ENCODE measurements around the gene FADD.

Gene FADD

DNA sequence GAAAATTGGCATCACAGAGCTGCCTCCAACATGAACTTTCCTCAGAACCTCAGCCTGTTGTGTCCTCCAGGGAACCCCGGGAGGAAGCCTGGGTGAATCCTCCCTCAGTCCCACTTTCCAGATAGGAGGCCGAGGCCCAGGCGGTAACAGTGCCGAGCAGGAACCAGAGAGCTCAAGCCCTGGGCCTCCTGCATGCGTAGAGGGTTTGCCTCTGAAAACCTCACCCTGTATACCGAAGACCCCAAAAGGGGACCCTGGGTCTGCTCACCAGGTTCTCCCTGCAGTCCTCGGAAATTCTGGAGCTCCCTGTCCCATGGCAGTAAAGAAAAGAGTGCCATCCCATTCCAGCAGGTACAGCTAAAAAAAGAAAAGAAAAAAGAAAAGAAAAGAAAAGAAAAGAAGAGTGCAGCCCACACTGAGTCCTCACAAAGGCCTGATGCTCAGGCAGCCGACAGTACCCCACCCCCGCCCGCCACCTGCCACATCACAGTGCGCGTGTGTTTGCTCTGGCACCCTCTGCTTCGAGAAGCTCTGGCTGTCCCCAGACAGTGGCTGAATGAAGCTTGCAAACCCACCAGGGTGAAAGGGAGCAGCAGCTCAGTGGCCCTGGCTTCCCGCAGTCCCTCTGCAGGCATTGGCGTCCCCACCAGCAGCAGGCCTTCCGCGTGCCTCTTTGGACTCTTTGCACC lies 28.4 kb upstream of the FADD start:
- Histone ChIP-seq H3K4me3 (replicated peaks; ENCODE audit: low read depth, low read length) (no peak overlapping the region), H3K36me3 (ENCODE audit: control insufficient read depth, insufficient read depth, low read length) (no peaks in the 10 kb centered on the region), H3K27me3 (replicated peaks; ENCODE audit: control insufficient read depth, insufficient read depth, low read length) (no peaks in the 10 kb centered on the region; the same call in none of the 2 replicates)
- TF ChIP-seq, protein P1, sequence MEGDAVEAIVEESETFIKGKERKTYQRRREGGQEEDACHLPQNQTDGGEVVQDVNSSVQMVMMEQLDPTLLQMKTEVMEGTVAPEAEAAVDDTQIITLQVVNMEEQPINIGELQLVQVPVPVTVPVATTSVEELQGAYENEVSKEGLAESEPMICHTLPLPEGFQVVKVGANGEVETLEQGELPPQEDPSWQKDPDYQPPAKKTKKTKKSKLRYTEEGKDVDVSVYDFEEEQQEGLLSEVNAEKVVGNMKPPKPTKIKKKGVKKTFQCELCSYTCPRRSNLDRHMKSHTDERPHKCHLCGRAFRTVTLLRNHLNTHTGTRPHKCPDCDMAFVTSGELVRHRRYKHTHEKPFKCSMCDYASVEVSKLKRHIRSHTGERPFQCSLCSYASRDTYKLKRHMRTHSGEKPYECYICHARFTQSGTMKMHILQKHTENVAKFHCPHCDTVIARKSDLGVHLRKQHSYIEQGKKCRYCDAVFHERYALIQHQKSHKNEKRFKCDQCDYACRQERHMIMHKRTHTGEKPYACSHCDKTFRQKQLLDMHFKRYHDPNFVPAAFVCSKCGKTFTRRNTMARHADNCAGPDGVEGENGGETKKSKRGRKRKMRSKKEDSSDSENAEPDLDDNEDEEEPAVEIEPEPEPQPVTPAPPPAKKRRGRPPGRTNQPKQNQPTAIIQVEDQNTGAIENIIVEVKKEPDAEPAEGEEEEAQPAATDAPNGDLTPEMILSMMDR (IDR thresholded peaks at IDR 0.05; ENCODE audit: insufficient read depth, low read length, poor library complexity, severe bottlenecking): no peak
- DNase-seq (ENCODE audit: extremely low read depth, insufficient read length): no peak

DNA sequence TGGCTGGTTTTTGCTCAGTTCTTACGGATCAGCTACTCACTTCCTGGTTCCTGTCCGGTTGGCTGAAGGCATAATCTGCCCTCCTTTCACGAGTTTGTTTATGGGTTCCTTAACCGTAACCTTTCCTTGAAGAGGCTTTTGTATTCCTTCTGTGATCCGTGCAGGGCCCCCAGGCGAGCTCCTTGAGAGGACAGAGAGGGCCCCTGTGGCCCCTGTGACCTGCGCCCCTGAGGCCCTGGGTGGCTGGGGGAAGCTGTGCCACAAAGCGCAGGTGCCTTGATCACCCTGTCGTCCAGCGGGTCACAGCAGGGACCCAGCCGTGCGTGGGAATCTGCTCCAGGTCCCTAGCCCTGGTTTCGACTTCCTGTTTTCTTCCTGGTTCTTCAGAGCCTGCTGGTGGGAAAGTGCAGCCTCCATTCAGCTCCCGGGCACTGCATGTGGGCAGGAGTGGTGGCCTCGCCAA lies 27.8 kb upstream of the FADD start:
- DNase-seq (ENCODE audit: extremely low read depth, insufficient read length): no peak
- H3K4me3 ChIP-seq (replicated peaks; ENCODE audit: low read depth, low read length): no peak overlapping the region
- TF ChIP-seq, protein P1 (IDR thresholded peaks at IDR 0.05; ENCODE audit: insufficient read depth, low read length, poor library complexity, severe bottlenecking): no peak
- no peaks in the 10 kb centered on the region; the same call in none of the 2 replicates for H3K27me3 ChIP-seq (replicated peaks; ENCODE audit: control insufficient read depth, insufficient read depth, low read length)
- H3K36me3 ChIP-seq (ENCODE audit: control insufficient read depth, insufficient read depth, low read length): no peaks in the 10 kb centered on the region

- Histone ChIP-seq H3K36me3 (ENCODE audit: control insufficient read depth, insufficient read depth, low read length) (no peaks in the 10 kb centered on the region), H3K4me3 (replicated peaks; ENCODE audit: low read depth, low read length) (no peak overlapping the region), H3K27me3 (replicated peaks; ENCODE audit: control insufficient read depth, insufficient read depth, low read length) (no peaks in the 10 kb centered on the region; the same call in none of the 2 replicates)
- TF ChIP-seq, protein P1 (IDR thresholded peaks at IDR 0.05; ENCODE audit: insufficient read depth, low read length, poor library complexity, severe bottlenecking): peak; percentile 84
- peak; percentile 44 for DNase-seq (ENCODE audit: extremely low read depth, insufficient read length)
Observed at GRCh38 chr11:70176940-70177689, 26.0 kb upstream of the FADD start.

DNA sequence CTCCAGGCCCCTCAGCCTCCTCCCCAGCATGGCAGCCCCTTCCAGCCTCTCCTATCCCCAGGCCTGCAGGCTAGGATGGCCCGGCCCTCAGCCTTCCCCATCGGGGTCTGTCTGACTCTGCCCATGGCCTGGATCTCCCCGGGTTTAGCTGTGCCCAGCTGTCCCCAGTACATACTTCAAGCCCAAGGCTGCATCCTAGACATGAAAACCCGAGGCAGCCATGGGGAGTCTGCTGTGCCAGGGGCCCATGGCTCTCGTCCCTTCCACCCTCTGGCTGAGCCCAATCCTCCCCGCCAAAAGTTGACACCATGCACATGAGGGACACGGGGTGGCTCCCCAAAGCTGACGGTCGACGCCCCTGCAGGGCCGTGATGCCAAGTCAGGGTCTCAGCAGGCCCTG lies 22.2 kb upstream of the FADD start:
- Histone ChIP-seq H3K4me3 (replicated peaks; ENCODE audit: low read depth, low read length) (no peak overlapping the region), H3K36me3 (ENCODE audit: control insufficient read depth, insufficient read depth, low read length) (no peaks in the 10 kb centered on the region), H3K27me3 (replicated peaks; ENCODE audit: control insufficient read depth, insufficient read depth, low read length) (peaks cover 4% of the 10 kb centered on the region)
- TF ChIP-seq, protein P1 (IDR thresholded peaks at IDR 0.05; ENCODE audit: insufficient read depth, low read length, poor library complexity, severe bottlenecking): no peak
- no peak for DNase-seq (ENCODE audit: extremely low read depth, insufficient read length)

- H3K4me3 ChIP-seq (replicated peaks; ENCODE audit: low read depth, low read length): no peak overlapping the region
- DNase-seq (ENCODE audit: extremely low read depth, insufficient read length): no peak
- TF ChIP-seq, protein P1 (IDR thresholded peaks at IDR 0.05; ENCODE audit: insufficient read depth, low read length, poor library complexity, severe bottlenecking): no peak
- no peaks in the 10 kb centered on the region for H3K36me3 ChIP-seq (ENCODE audit: control insufficient read depth, insufficient read depth, low read length)
- H3K27me3 ChIP-seq (replicated peaks; ENCODE audit: control insufficient read depth, insufficient read depth, low read length): peaks cover 4% of the 10 kb centered on the region
Observed at GRCh38 chr11:70182266-70182665, 20.8 kb upstream of the FADD start.

Measured in GM06990 (cell line).